GM20000 (cell line): Measurements from ENCODE around the gene ZBP1.
A peak's percentile ranks its signal among the peaks of the same experiment; 100 is the strongest.

Experiments used
- DNase-seq: peaks from one replicate; pipeline ENCODE4 v3.0.0; 2012; ENCODE audit warnings: low spot score
- TF ChIP-seq, protein P1 (sequence below): IDR thresholded peaks from 2 replicates; pipeline ENCODE4 v1.5.1; 2012; ENCODE audit warnings: mild to moderate bottlenecking, control low read depth; ENCODE audit errors: extremely low read depth, missing control alignments

The ZBP1 gene

DNA sequence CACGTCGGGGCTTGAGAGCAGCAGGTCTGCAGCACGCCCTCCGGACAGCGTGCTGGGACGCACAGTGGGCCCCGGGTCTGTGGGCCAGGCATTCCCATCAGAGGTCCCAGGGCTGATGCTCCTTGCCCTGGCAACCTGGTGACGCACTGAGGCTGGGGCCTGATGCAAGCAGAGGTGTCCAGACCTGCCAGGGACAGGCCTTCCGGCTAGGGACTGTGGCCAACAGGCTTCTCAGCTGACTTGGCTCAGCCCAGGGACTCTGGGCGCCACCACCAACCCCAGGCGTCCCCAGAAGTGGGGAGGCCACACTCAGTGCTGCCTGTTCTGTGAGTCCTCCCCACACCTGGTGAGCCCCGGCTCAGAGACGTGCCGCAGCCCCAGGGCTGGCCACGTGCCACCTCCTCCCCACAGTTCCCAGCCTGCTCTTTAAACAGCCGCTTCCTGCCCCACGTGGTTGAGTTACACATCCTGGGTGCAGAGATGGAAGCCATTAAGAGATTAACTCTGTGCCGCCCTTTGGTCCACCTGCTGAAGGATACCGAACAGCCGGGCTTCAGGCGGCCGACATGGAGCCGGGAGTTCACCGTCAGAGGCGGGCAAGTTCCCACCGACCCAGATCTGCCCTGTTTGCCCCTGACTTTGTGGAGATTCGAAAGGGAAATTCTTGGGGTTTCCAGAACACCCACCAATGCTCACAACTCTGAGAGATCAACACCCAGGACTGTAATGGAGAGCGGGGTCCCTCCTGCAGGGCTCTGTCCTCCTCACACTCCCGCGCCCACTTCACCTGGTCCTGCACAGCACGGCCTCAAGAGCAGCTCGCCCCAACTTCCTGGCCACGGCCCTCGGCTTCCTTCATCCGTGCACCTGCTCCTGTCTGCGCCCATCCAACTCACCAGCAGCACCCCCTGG, 37.6 kb upstream of the ZBP1 start:
- DNase-seq, result no peak
- TF ChIP-seq, protein P1, sequence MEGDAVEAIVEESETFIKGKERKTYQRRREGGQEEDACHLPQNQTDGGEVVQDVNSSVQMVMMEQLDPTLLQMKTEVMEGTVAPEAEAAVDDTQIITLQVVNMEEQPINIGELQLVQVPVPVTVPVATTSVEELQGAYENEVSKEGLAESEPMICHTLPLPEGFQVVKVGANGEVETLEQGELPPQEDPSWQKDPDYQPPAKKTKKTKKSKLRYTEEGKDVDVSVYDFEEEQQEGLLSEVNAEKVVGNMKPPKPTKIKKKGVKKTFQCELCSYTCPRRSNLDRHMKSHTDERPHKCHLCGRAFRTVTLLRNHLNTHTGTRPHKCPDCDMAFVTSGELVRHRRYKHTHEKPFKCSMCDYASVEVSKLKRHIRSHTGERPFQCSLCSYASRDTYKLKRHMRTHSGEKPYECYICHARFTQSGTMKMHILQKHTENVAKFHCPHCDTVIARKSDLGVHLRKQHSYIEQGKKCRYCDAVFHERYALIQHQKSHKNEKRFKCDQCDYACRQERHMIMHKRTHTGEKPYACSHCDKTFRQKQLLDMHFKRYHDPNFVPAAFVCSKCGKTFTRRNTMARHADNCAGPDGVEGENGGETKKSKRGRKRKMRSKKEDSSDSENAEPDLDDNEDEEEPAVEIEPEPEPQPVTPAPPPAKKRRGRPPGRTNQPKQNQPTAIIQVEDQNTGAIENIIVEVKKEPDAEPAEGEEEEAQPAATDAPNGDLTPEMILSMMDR, result no peak

DNA sequence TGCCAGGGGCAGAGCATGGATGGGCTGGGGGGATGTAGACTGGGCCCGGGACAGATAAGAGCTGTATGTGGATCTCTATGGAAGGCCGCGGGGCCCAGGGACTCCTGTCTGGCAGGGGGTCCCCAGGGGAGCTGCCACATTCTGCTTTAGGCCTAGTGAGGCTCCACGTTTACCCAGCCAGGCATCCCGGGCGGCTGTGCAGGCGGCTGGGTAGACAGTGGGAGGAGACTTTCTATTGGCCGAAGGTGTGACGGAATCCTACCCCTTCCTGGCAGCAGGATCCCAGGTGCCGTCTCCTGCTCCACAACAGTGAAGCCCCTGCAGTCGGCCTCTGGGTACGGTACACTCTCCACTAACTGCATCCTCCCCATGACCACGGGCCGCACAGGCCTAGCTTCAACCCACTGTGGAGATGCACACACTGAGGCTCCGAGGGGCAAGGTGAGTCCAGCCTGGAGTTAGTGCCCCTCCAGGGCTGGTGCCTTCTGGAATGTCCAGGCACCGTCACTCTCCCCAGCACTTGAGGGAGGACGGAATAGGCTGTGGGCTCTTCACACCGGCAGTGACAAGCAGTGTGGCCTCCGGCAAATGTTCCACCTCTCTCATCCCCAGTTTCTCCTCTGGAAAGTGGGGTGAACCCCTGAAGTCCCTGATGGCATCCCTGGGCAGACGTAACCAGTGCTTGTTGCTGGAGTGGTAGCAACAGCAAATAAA, 36.8 kb upstream of the ZBP1 start:
- TF ChIP-seq, protein P1, result no peak
- no peak for DNase-seq

DNA sequence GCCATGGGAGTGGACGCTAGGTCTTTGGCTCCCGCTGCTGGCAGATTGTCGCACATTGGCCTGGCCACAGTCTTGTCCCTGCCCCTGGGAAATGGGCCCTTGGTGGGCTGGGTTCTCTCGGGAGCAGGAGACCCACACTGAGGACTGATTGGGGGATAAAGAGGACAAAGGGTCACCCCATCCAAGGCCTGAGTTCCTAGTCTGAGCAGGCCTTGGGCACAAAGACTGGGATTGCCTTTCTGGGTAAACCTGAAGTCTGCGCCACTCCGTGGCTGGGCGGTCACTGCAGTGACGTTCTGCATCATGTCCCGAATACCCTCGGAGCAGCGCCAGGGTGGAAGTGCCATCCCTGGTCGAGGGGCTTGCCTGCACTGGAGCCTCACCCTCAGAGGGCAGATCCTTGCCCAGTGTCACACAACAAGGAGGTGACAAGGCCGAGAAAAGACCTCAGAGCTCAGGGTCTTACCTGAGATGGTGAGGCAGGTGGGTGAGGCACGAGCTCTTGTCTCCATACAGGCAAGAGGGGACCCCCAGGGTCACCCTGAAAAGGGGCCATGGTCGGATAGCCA, 36.1 kb upstream of the ZBP1 start:
- TF ChIP-seq, protein P1, result no peak
- DNase-seq, result no peak

DNA sequence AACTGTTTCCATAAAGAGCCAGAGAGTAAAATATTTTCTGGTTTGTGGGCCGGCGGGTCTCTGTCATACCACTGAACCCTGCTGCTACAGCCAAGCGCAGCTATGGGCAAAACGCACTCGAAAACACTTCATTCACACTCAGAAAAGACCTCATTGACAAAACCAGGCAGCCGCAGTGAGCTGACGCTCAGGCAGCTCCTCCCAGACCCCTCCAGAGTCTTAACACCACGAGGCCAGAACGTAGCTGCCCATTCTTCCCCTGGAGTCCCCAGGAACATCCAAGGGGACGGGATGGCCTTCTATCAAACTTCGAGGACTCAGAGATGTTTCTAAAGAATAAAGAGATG, 35.6 kb upstream of the ZBP1 start:
- TF ChIP-seq, protein P1, result no peak
- no peak for DNase-seq

DNA sequence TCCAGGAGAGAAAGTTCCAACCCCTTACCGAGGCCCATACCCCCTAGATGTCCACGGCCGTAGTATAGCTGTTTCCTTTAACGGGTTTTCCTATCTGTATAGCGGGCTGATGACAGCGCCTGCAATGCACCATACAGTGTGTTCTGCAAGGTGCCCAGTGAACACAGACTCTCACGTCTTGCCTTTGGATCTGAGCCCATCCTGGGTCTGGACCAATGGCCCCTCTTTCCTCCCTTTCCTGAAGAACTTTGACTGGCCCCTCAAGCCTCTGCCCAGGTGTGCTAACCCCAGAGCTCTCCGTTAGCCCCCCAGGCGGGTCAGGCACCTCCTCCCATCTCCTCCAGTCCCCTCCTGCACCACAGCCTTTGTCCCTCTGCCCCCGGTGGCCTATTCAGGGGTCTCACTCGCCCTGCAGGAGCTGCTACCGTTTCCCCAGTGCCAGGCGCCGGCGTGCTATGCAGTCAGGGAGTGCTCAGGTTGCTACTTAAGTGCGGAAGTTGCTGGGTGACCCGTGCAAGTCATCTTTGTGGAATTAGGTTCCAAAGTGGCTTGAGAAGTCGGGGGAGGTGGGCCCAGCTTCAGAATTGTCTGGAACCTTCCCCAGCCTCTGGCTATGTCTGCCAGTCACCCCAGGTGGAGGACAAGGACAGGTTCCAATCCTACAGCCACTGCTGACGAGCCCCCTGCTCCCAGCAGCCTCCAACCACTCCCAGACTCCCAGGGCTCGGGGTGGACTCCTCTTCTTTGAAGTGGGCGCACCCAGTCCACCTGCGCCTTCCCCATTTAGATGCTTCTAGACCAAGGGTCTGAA, 35.0 kb upstream of the ZBP1 start:
- TF ChIP-seq, protein P1, result no peak
- DNase-seq, result no peak

DNA sequence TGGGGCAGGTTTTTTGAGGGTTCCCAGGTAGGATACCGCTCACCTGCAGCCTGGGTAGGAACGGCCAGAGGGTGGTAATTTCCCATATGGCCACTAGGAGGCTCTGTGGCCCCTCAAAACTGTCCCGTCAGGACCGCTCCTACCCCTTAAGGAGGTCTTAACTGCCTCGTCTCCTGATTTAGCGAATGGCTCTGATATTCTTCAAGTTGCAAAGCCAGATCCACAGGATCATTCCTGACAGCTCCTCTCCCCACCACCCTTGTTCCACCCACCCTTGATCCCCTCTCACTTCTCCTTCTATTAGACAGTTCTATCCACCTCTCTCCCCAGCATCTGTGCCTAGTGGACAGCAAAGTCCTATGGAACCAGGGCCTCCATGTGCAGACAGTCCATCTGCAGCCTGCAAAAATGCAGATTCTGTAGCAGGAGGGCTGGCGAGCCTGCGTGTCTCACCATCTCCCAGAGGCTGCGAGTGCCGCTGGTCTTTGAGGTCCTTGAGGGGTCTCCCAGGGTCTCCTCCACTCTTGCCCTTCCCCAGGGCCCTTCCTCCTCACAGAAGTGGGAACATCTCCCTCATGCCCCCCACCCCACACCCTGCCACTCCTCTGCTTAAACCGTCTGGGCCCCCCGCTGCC, 34.3 kb upstream of the ZBP1 start:
- TF ChIP-seq, protein P1, result peak; percentile 69
- DNase-seq, result peak; percentile 94
